IMR-90 (cell line): ENCODE results near the gene C22orf15. TPM values are rescaled to one million over a fixed set of nuclear protein-coding genes. Genes with fewer than 3 reads are reported as not detected.

Experiments used
- ATAC-seq: fragments of 200-7000 bp; cut with Tn5 transposase; 2 replicates; pipeline ENCODE4 v1.9.1; 2020; ENCODE audit warnings: low read depth, mild to moderate bottlenecking, moderate library complexity
- BruUV-seq: library from RNA; stranded (reverse); fragments of 400-500 nt; replicated peaks from 2 replicates; lab custom pipeline; 2021; lab: Mats Ljungman, UMichigan
- CTCF ChIA-PET: fragments of 300-600 bp; formaldehyde crosslinking; extraction: SDS; loops from one replicate; lab custom pipeline; 2021; ENCODE audit warnings: antibody characterized with exemption; lab: Yijun Ruan, JAX
- POLR2A ChIA-PET: fragments of 300-600 bp; sonication (Branson Sonifier 250); formaldehyde crosslinking; loops from one replicate; lab custom pipeline; 2022; ENCODE audit warnings: antibody characterized with exemption; ENCODE audit not compliant: unreplicated experiment; lab: Charles Lee
- DNase-seq: peaks from one replicate; pipeline ENCODE4 v3.0.0; 2013
- H2AFZ ChIP-seq: replicated peaks from 2 replicates; pipeline ENCODE3; 2013; ENCODE audit warnings: low read length, mild to moderate bottlenecking; ENCODE audit not compliant: poor library complexity
- H2AK5ac ChIP-seq: 2 replicates; pipeline ENCODE4 v1.6.1; 2013; ENCODE audit warnings: low read depth, low read length, inconsistent platforms
- H2AK9ac ChIP-seq: replicated peaks from 2 replicates; pipeline ENCODE3; 2013; ENCODE audit warnings: mild to moderate bottlenecking, low read depth, low read length, moderate library complexity; ENCODE audit not compliant: poor library complexity
- H2BK120ac ChIP-seq: 2 replicates; pipeline ENCODE4 v1.6.1; 2013; ENCODE audit warnings: low read depth, low read length, inconsistent platforms
- H2BK15ac ChIP-seq: 3 replicates; pipeline ENCODE4 v1.6.1; 2013; ENCODE audit warnings: low read depth, low read length, inconsistent platforms
- H2BK20ac ChIP-seq: 2 replicates; pipeline ENCODE4 v1.6.1; 2013; ENCODE audit warnings: low read depth, mild to moderate bottlenecking, inconsistent platforms, low read length, moderate library complexity
- H2BK5ac ChIP-seq: 2 replicates; pipeline ENCODE4 v1.6.1; 2013; ENCODE audit warnings: mild to moderate bottlenecking, low read depth, low read length, inconsistent platforms; ENCODE audit not compliant: poor library complexity, severe bottlenecking
- H3K14ac ChIP-seq: replicated peaks from 2 replicates; pipeline ENCODE4 v1.6.1; 2013; ENCODE audit warnings: low read depth, low read length, inconsistent platforms
- H3K18ac ChIP-seq: 2 replicates; pipeline ENCODE4 v1.6.1; 2013; ENCODE audit warnings: low read depth, low read length, control low read depth
- H3K23ac ChIP-seq: 2 replicates; pipeline ENCODE4 v1.6.1; 2013; ENCODE audit warnings: low read depth, low read length, inconsistent platforms
- H3K27ac ChIP-seq: 2 replicates; pipeline ENCODE4 v1.5.1; 2013; ENCODE audit warnings: mild to moderate bottlenecking, control low read depth, low read length; ENCODE audit not compliant: insufficient read depth
- H3K27me3 ChIP-seq: 2 replicates; pipeline ENCODE4 v1.6.1; 2013; ENCODE audit warnings: low read length; ENCODE audit not compliant: control insufficient read depth, insufficient read depth
- H3K36me3 ChIP-seq: 2 replicates; pipeline ENCODE4 v1.6.1; 2013; ENCODE audit warnings: low read length, mixed read lengths; ENCODE audit not compliant: control insufficient read depth, insufficient read depth
- H3K4ac ChIP-seq: 2 replicates; pipeline ENCODE4 v1.6.1; 2013; ENCODE audit warnings: low read depth, low read length, inconsistent platforms
- H3K4me1 ChIP-seq: 2 replicates; pipeline ENCODE4 v1.6.1; 2013; ENCODE audit warnings: low read length, mixed read lengths; ENCODE audit not compliant: control insufficient read depth, insufficient read depth
- H3K4me2 ChIP-seq: 2 replicates; pipeline ENCODE4 v1.6.1; 2013; ENCODE audit warnings: low read depth, mild to moderate bottlenecking, control low read depth, low read length, moderate library complexity
- H3K4me3 ChIP-seq: 2 replicates; pipeline ENCODE4 v1.5.1; 2013; ENCODE audit warnings: low read depth, mild to moderate bottlenecking, control low read depth, low read length, moderate library complexity; ENCODE audit not compliant: insufficient read depth
- H3K56ac ChIP-seq: 2 replicates; pipeline ENCODE4 v1.6.1; 2013; ENCODE audit warnings: low read length, inconsistent platforms; ENCODE audit not compliant: insufficient read depth; ENCODE audit errors: extremely low read depth
- H3K79me1 ChIP-seq, 2 experiments: 2 replicates each; pipeline ENCODE4 v1.6.1; 2013; ENCODE audit warnings: low read length in 2 of 2, inconsistent platforms in 1 of 2, low read depth in 1 of 2
- H3K9ac ChIP-seq: 2 replicates; pipeline ENCODE4 v1.6.1; 2013; ENCODE audit warnings: low read depth, low read length, control low read depth
- H3K9me1 ChIP-seq: 2 replicates; pipeline ENCODE4 v1.6.1; 2013; ENCODE audit warnings: low read length, inconsistent platforms; ENCODE audit not compliant: insufficient read depth
- H3K9me3 ChIP-seq: 2 replicates; pipeline ENCODE4 v1.6.1; 2013; ENCODE audit warnings: low read length; ENCODE audit not compliant: control insufficient read depth, insufficient read depth
- H4K20me1 ChIP-seq: 2 replicates; pipeline ENCODE4 v1.6.1; 2013; ENCODE audit warnings: low read length, inconsistent platforms; ENCODE audit not compliant: insufficient read depth
- H4K5ac ChIP-seq: 2 replicates; pipeline ENCODE4 v1.6.1; 2013; ENCODE audit warnings: mild to moderate bottlenecking, low read depth, low read length, control low read depth
- H4K8ac ChIP-seq, 2 experiments: 2 replicates each; pipeline ENCODE4 v1.6.1; 2013; ENCODE audit warnings: low read depth in 2 of 2, low read length in 2 of 2, control low read depth in 1 of 2, inconsistent platforms in 1 of 2
- H4K91ac ChIP-seq: 2 replicates; pipeline ENCODE4 v1.6.1; 2013; ENCODE audit warnings: low read depth, low read length, inconsistent platforms; ENCODE audit not compliant: insufficient read depth
- FOS ChIP-seq: fragments of 150-350 bp; IDR thresholded peaks from 2 replicates; pipeline ENCODE4 v1.6.1; 2016; ENCODE audit warnings: low read depth, low read length
- MAZ ChIP-seq: IDR thresholded peaks from 2 replicates; pipeline ENCODE4 v1.6.1; 2012; ENCODE audit warnings: low read depth, mild to moderate bottlenecking, low read length, improper control_type of control experiment, moderate library complexity, borderline replicate concordance
- MXI1 ChIP-seq: IDR thresholded peaks from 2 replicates; pipeline ENCODE4 v1.6.1; 2012; ENCODE audit warnings: low read depth, mild to moderate bottlenecking, low read length, moderate library complexity, borderline replicate concordance
- RAD21 ChIP-seq: IDR thresholded peaks from 2 replicates; pipeline ENCODE4 v1.6.1; 2012; ENCODE audit warnings: low read length, improper control_type of control experiment
- RCOR1 ChIP-seq: IDR thresholded peaks from 2 replicates; pipeline ENCODE4 v1.6.1; 2012; ENCODE audit warnings: mild to moderate bottlenecking, low read length, improper control_type of control experiment; ENCODE audit not compliant: insufficient replicate concordance
- SMC3 ChIP-seq: fragments of 150-350 bp; IDR thresholded peaks from 2 replicates; pipeline ENCODE4 v1.6.1; 2016; ENCODE audit warnings: low read depth, mild to moderate bottlenecking, antibody characterized with exemption, low read length, moderate library complexity
- WGBS, 2 experiments: methylation state at CpG; one replicate each; pipeline versions ENCODE4 v1.1.5 to v1.1.7; 2013; ENCODE audit warnings: missing lambda C conversion rate in 2 of 2; ENCODE audit not compliant: insufficient read length in 1 of 2; ENCODE audit errors: extremely low coverage in 2 of 2; 5-methylcytosine and 5-hydroxymethylcytosine counted together
- dilution Hi-C: fragments of 300-500 bp; cut with HindIII; formaldehyde crosslinking; loops from one replicate; pipeline ENCODE4 v1.14.3; 2018; ENCODE audit warnings: low sequenced_read_pairs; ENCODE audit not compliant: unreplicated experiment
- in situ Hi-C: fragments of 300-500 bp; cut with MboI; formaldehyde crosslinking; loops from 3 replicates; pipeline ENCODE4 v1.14.3; 2019; ENCODE audit warnings: low sequenced_read_pairs, inconsistent platforms, mixed read lengths
- intact Hi-C: fragments of 100-400 bp; cut with micrococcal nuclease; formaldehyde crosslinking; loops from 2 replicates; pipeline ENCODE4 v1.10.0; 2022
- polyA plus RNA-seq, 3 experiments: library from polyadenylated mRNA; depleted of rRNA; stranded (reverse); fragments of >200 nt; gene quantifications; 2 replicates each; pipeline ENCODE4 v1.2.3, GENCODE V29; 2012; ENCODE audit warnings: low replicate concordance in 1 of 3
- total RNA-seq: library from RNA; depleted of rRNA; stranded (reverse); fragments of >200 nt; gene quantifications from 2 replicates; pipeline ENCODE4 v1.2.3, GENCODE V29; 2012

The C22orf15 gene
- total and polyA plus RNA-seq, 2 of the 4 experiments (the other 2 are of a cell fraction): 2.3 to 3.1 TPM

DNA sequence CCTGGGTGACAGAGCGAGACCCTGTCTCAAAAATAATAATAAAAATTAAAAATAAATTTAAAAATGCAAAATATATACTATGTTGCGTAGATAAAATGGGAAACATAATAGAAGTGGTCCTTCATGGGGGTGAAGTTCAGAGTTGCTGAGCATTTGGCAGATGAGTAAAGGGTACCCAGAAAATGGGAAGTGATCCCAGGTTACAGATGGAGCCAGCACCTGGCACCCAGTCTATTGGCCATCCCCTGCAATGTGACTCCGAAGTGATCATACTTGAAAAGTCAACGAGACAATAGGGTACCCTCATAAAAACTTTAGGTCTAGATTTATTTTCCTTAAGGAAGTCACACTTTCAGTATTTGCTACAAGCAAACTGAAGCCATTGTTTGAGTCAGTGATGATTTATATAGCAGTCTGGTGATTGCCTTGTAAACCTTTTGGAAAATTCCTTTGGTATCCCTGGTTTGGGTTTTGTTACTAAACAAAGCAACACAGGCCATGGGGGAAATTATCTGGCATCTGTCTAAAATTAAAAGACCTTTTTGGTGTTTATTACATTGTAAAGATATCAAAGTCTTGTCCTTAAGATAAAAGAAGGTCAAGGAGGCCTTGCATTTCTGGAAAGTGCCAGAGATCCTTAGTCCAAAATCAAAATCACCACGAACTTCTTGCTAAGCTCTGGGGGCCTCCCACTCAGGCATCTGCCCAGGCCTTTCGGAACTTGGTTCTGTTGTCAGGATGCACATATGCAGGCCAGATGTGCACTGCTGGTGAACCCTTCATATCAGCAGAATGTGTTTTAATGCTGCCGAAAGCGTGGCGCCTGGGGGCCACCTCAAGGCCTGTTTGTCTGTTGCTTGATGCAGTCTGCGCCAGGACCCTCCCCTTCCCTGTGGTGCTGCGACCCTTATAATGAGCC is 28.3 kb downstream of the C22orf15 start:
- BruUV-seq: no TSS peak
- H3K4ac ChIP-seq: no peak overlapping the region
- no peak overlapping the region for H4K91ac ChIP-seq
- H3K23ac ChIP-seq: no peak overlapping the region
- peak overlapping the region; percentile 9; the same call in 1 of the 2 replicates for H3K9ac ChIP-seq
- peak; percentile 72 for DNase-seq
- dilution Hi-C loops (no loop called here), in situ Hi-C loops (no loop called here), intact Hi-C loops (no loop called here)
- TF ChIP-seq MAZ (no peak), RAD21 (no peak), RCOR1 (no peak), FOS (no peak), SMC3 (no peak), MXI1 (no peak)
- H2BK5ac ChIP-seq: no peak overlapping the region
- H4K20me1 ChIP-seq: peaks cover 62% of the 10 kb centered on the region
- H2BK120ac ChIP-seq: no peak overlapping the region
- H2BK15ac ChIP-seq: no peak overlapping the region
- no peak overlapping the region for H2BK20ac ChIP-seq
- no peak overlapping the region for H4K5ac ChIP-seq
- peak overlapping the region; percentile 52 for H2AK9ac ChIP-seq
- no peak overlapping the region for H2AK5ac ChIP-seq
- no peaks in the 10 kb centered on the region for H3K9me3 ChIP-seq
- peaks cover 17% of the 10 kb centered on the region for H3K9me1 ChIP-seq
- peak overlapping the region in 1 of 2 experiments; percentile 14; a peak in 1 of 4 replicates for H4K8ac ChIP-seq
- 71% methylated on average over 5 of the region's 11 CpGs; no CpG with 5 or more reads in 1 of the 2 experiments for WGBS, 2 experiments
- peak overlapping the region; percentile 10; the same call in 1 of the 2 replicates for H3K4me2 ChIP-seq
- CTCF ChIA-PET: no interaction called here
- no peaks in the 10 kb centered on the region for H3K27me3 ChIP-seq
- H3K56ac ChIP-seq: no peak overlapping the region
- no peak overlapping the region for H3K18ac ChIP-seq
- peaks cover 39% of the 10 kb centered on the region for H3K36me3 ChIP-seq
- no peak overlapping the region for H2AFZ ChIP-seq
- H3K79me1 ChIP-seq: peaks cover 47 to 64% of the 10 kb centered on the region in 2 experiments
- peak overlapping the region; percentile 33; the same call in 1 of the 2 replicates for H3K27ac ChIP-seq
- H3K4me3 ChIP-seq: no peak overlapping the region
- no peak overlapping the region for H3K14ac ChIP-seq
- POLR2A ChIA-PET: no interaction called here
- H3K4me1 ChIP-seq: peaks cover 16% of the 10 kb centered on the region
- no peak for ATAC-seq
